Measurements from ENCODE around the gene COL25A1. TPM values are rescaled to one million over a fixed set of nuclear protein-coding genes. Genes with fewer than 3 reads are reported as not detected.

The COL25A1 gene
- total RNA-seq: 0.79 TPM in 1 of 2 replicates, not detected in the other

DNA sequence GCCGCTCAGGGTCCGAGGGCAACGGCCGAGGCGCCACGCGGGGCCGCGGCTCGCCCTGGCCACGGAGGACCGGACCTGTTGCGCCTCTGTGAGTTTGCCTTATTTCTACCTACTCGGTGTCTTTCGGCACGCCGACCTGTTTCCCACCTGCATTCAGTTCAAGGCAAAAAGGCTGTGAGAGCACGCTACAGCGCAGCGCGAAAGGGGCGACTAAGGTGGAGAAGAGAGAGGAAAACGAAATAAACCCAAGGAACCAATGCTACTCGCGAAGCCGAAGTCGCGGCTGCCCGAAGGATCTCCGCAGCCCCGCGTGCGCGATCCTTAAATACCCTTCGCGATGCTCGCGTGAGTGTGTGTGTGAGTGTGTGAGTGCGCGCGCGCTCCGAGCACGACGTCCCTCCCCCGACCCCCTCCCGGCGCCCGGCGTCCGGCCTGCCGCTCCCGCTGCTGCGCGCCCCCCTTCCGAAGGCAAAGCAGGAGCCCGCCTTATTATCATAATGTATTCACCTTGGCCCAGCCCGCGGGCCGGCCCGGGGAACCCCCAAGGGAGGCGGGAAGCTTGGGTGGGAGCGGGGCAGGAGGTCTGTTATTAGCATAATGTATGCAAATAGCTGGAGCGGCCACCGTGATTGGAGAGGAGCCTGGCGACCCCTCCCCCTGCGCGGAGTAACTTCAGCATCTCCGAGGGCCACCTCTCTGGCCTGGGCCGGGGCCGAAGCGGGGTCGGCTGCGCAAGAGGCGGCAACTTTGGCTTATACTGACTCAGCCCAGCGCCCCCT, at the start of gene COL25A1:
Gene COL25A1, minus strand, starts transcription at position 298 of the 779 bp plus-strand sequence.

DNA sequence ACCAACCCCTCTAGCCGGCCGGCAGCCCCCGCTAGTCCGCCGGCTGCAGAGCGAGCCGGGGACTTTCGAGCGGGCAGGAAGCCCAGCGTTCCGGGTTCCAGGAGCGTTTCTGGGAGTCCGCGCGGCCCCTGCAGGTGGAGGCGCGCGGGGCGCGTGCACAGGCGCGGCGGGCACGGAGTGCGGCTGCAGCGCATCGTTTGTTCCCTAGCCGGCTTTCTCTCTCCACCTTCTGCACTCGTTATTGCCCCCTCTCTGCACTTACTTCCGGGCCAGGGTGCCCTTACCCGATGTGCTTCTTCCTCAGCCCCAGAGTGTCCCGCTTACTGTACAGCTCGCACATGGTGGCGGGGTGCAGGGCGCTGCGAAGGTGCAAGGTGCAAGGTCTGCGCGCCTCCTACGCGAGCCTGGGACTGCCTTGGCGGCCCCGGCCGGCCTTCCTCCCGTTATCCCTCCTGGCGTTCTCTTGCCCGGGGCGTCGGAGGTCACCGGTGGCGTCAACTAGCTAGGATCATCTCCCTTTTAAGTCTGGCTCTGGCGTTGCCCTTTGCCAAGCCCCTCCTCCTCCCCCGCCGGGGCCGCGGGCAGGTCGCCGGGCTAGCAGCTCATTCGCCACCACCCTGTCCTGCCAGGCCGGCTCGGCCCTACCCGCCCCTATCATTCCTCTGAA, 539.8 kb downstream of the COL25A1 start, which contains the start of gene ETNPPL:
Gene ETNPPL, minus strand, starts transcription at position 495 of the 667 bp plus-strand sequence. Its CDS starts 155 bp downstream, at position 340.

Other genes starting within 250 kb of the COL25A1 start
- 18.5 and 21.9 TPM in 2 replicates for gene SEC24B, start 131.2 kb upstream of the COL25A1 start, total RNA-seq